Activated naive CD8-positive, alpha-beta T cell treated with anti-CD3 and anti-CD28 coated beads, Interleukin-2, amount 10 ng/mL, durations not matched to agents 7 days and 5 days (primary cell): ENCODE measurements around the gene LRP1. TPM values are rescaled to one million over a fixed set of nuclear protein-coding genes. Genes with fewer than 3 reads are reported as not detected.
A peak's percentile ranks its signal among the peaks of the same experiment; 100 is the strongest.

Experiments used
- ATAC-seq: fragments of 150-1000 bp; cut with Tn5 transposase; one replicate; pipeline ENCODE4 v1.10.0; 2021; ENCODE audit warnings: low read depth, moderate library complexity
- POLR2A ChIA-PET: fragments of 350-600 bp; sonication (Branson Sonifier 250); formaldehyde crosslinking; loops from one replicate; lab custom pipeline; 2021; ENCODE audit warnings: antibody characterized with exemption; lab: Charles Lee
- DNase-seq: peaks from one replicate; pipeline ENCODE4 v3.0.0; 2021
- H3K27ac Mint-ChIP-seq: one replicate; pipeline ENCODE4 v1.8.0; 2022; ENCODE audit warnings: mild to moderate bottlenecking, mixed read lengths
- H3K27me3 Mint-ChIP-seq: one replicate; pipeline ENCODE4 v1.8.0; 2022; ENCODE audit warnings: mild to moderate bottlenecking, moderate library complexity, mixed read lengths
- H3K36me3 Mint-ChIP-seq: one replicate; pipeline ENCODE4 v1.8.0; 2021; ENCODE audit warnings: mild to moderate bottlenecking, mixed read lengths
- H3K4me1 Mint-ChIP-seq: one replicate; pipeline ENCODE4 v1.8.0; 2021; ENCODE audit warnings: mixed read lengths
- H3K4me3 Mint-ChIP-seq: one replicate; pipeline ENCODE4 v1.8.0; 2022; ENCODE audit warnings: mild to moderate bottlenecking, moderate library complexity, mixed read lengths
- H3K9me3 Mint-ChIP-seq: one replicate; pipeline ENCODE4 v1.8.0; 2021; ENCODE audit warnings: mixed read lengths
- total RNA-seq, 2 experiments: library from RNA; stranded (reverse); gene quantifications; one replicate each; pipeline ENCODE4 v1.2.3, GENCODE V29; 2021

The LRP1 gene
- total RNA-seq, 2 experiments from 2014 or later = 4.9 to 6.1 TPM

DNA sequence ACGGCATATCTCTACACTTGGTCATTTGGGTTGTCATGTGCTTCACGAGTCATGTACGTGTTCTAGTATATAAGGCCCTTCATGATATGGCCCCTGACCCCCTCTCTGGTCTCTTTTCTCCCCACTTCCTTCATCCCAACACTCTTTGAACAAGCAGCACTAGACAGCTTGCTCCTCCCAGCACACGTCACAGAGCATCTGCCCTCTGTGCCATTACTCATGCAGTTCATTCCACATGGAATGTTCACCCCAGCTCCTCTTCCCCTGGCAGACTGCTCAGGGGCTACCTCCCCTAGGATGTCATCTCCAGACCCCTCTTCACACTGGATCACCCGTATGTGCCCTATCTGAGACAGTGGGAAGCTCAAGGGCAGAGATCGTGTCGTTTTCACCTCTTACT, 33.2 kb downstream of the LRP1 start:
- H3K36me3 Mint-ChIP-seq = no peaks in the 10 kb centered on the region
- H3K4me1 Mint-ChIP-seq = peaks cover 8% of the 10 kb centered on the region
- peaks cover 5% of the 10 kb centered on the region for H3K27me3 Mint-ChIP-seq
- DNase-seq (no peak), ATAC-seq (no peak)
- no peaks in the 10 kb centered on the region for H3K9me3 Mint-ChIP-seq
- H3K4me3 Mint-ChIP-seq = no peak overlapping the region
- POLR2A ChIA-PET = no interaction called here
- no peak overlapping the region for H3K27ac Mint-ChIP-seq

GRCh38 chr12:57162553-57163125, 34.4 kb downstream of the LRP1 start:
- H3K36me3 Mint-ChIP-seq = no peaks in the 10 kb centered on the region

DNA sequence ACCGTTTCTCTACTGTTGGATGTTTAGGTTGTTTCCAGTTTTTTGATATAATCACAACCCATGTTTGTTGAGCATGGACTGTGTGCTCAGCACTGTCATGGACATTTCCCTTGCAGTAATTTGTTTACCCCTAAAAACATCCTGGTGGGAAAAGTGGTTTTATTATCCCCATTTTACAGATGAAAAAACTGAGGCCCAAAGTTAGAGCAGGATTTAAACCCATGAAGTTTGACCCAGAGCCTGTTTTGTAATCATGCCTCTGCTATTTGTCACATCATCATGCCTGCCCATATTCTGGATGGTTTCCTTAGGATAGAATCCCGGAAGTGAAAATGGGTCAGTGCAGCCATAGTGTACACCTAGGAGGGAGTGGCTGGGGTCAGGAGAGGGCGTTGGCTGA, 36.2 kb downstream of the LRP1 start:
- H3K27me3 Mint-ChIP-seq = peaks cover 5% of the 10 kb centered on the region
- H3K27ac Mint-ChIP-seq = no peak overlapping the region
- DNase-seq (no peak), ATAC-seq (no peak)
- peaks cover 1% of the 10 kb centered on the region for H3K4me1 Mint-ChIP-seq
- H3K4me3 Mint-ChIP-seq = no peak overlapping the region
- H3K36me3 Mint-ChIP-seq = no peaks in the 10 kb centered on the region
- no peaks in the 10 kb centered on the region for H3K9me3 Mint-ChIP-seq
- POLR2A ChIA-PET = no interaction called here

More at GRCh38 chr12:57162553-57163125, 34.4 kb downstream of the LRP1 start:
- POLR2A ChIA-PET = no interaction called here
- ATAC-seq = no peak
- Mint-ChIP-seq H3K27me3 (peaks cover 5% of the 10 kb centered on the region), H3K9me3 (no peaks in the 10 kb centered on the region), H3K4me3 (no peak overlapping the region), H3K27ac (no peak overlapping the region), H3K4me1 (peaks cover 6% of the 10 kb centered on the region)
- no peak for DNase-seq

DNA sequence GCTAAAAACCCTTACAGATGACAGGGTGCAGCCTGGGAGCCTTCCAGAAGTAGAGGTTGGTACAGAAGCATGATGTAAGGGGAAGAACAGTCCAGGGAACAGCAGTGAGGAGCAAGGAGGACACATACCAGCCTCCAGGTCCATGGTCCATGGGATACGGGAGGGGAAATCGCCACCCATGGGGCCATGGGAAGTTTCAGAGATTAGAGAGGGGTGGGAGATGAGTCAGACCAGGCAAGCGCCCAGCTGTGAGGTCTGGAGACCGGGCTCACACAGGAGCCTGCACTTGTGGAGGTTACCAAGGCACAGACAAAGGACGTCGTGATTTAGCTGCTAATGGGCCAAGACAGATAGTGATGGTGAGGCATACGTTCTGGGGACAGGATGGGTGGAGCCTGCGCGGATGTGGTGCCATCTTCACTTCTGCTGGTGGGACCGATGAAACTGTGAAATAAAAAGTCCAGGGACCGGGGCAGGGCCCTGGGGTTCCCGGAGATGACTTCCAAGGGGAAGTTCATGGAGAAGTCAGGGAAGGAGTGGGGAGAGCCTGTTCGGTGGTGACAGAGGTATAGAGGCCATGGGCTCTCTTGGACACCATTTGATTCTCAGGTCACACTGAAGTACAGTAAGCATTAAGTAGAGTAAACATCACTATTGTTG, 36.8 kb downstream of the LRP1 start:
- H3K27me3 Mint-ChIP-seq = peaks cover 3% of the 10 kb centered on the region
- DNase-seq (no peak), ATAC-seq (no peak)
- H3K27ac Mint-ChIP-seq = no peak overlapping the region
- H3K9me3 Mint-ChIP-seq = no peaks in the 10 kb centered on the region
- peaks cover 1% of the 10 kb centered on the region for H3K4me1 Mint-ChIP-seq
- POLR2A ChIA-PET = no interaction called here
- no peaks in the 10 kb centered on the region for H3K36me3 Mint-ChIP-seq
- H3K4me3 Mint-ChIP-seq = no peak overlapping the region

DNA sequence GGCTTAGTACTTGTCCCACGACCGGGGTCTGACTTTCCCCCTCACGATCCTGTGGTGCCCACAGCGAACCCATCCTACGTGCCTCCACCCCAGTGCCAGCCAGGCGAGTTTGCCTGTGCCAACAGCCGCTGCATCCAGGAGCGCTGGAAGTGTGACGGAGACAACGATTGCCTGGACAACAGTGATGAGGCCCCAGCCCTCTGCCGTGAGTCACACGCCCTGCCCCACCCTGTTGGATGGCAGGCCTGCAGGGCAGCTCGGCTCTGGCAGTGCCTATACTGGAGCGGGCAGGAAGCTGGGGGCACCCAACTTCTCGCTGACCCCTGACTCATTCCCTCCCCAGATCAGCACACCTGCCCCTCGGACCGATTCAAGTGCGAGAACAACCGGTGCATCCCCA, 37.5 kb downstream of the LRP1 start:
- DNase-seq (no peak), ATAC-seq (no peak)
- Mint-ChIP-seq H3K27ac (no peak overlapping the region), H3K27me3 (peaks cover 3% of the 10 kb centered on the region), H3K4me1 (peaks cover 1% of the 10 kb centered on the region), H3K36me3 (no peaks in the 10 kb centered on the region), H3K9me3 (no peaks in the 10 kb centered on the region), H3K4me3 (no peak overlapping the region)
- POLR2A ChIA-PET = no interaction called here

GRCh38 chr12:57166971-57167371, 38.7 kb downstream of the LRP1 start:
- DNase-seq (no peak), ATAC-seq (no peak)
- Mint-ChIP-seq H3K4me1 (peaks cover 1% of the 10 kb centered on the region), H3K9me3 (no peaks in the 10 kb centered on the region), H3K27ac (no peak overlapping the region), H3K4me3 (no peak overlapping the region), H3K36me3 (no peaks in the 10 kb centered on the region), H3K27me3 (peaks cover 3% of the 10 kb centered on the region)
- POLR2A ChIA-PET = no interaction called here

- no peaks in the 10 kb centered on the region for H3K9me3 Mint-ChIP-seq
- DNase-seq (no peak), ATAC-seq (no peak)
- POLR2A ChIA-PET = interaction anchor here (0.5 kb wide), 1 partner anchor 38 kb away, joined by 3 read pairs; no protein-coding TSS in a partner anchor
- peaks cover 1% of the 10 kb centered on the region for H3K4me1 Mint-ChIP-seq
- no peak overlapping the region for H3K4me3 Mint-ChIP-seq
- no peak overlapping the region for H3K27ac Mint-ChIP-seq
- no peaks in the 10 kb centered on the region for H3K27me3 Mint-ChIP-seq
- no peaks in the 10 kb centered on the region for H3K36me3 Mint-ChIP-seq
These were observed 39.8 kb downstream of the LRP1 start for GRCh38 chr12:57168058-57168457.

DNA sequence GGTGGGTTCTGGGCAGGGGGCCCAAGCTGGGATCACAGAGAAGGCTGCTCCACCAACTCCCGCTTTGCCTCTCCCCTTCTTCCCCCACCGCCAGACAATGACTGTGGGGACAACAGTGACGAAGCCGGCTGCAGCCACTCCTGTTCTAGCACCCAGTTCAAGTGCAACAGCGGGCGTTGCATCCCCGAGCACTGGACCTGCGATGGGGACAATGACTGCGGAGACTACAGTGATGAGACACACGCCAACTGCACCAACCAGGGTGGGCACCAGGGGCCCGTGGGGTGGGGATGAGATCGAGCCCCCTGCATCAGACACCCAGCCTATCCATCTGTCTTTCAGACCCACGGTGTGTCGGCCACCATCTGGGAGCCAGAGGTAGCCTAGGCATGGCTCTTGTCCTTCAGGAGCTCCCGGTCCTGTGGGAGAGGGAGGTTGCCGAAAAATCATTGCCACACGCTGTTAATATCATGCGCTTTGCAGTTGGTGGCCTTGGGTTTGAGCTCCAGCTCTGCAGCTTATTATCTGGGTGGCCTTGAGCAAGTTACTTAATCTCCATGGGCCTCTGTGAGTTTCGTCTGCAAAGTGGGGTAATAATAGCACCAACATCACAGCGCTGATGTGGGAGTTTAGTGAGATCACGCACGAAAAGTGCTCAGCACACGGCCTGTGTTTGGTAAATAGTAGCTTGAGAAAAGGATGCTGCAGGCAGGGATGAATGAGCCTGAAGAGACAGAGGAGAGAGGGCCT, 40.9 kb downstream of the LRP1 start:
- Mint-ChIP-seq H3K27ac (no peak overlapping the region), H3K36me3 (no peaks in the 10 kb centered on the region), H3K9me3 (no peaks in the 10 kb centered on the region), H3K4me3 (no peak overlapping the region), H3K27me3 (no peaks in the 10 kb centered on the region), H3K4me1 (peaks cover 1% of the 10 kb centered on the region)
- no peak for DNase-seq
- POLR2A ChIA-PET = interaction anchor here (1.4 kb wide), 1 partner anchor 42 kb away, joined by 4 read pairs; the partner anchor contains the start of gene LRP1
- no peak for ATAC-seq

DNA sequence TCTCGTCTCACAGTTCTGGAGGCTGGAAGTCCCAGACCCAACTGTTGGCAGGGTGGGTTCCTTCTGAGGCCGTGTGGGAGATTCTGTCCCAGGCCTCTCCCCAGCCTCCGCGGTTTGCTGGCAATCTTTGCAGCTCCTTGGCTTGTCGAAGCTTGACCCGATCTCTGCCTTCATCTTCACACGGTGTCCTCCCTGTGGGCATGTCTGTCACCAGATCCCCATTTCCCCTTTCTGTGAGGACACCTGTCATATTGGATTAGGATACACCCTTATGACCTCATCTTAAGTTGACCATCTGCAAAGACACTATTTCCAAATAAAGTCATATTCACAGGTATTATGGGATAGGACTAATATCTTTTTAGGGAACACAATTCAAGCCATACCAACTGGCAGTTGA, 41.7 kb downstream of the LRP1 start:
- Mint-ChIP-seq H3K36me3 (no peaks in the 10 kb centered on the region), H3K4me1 (peaks cover 1% of the 10 kb centered on the region), H3K27ac (no peak overlapping the region), H3K27me3 (no peaks in the 10 kb centered on the region), H3K4me3 (no peak overlapping the region), H3K9me3 (no peaks in the 10 kb centered on the region)
- POLR2A ChIA-PET = interaction anchor here (1.4 kb wide), 1 partner anchor 42 kb away, joined by 4 read pairs; the partner anchor contains the start of gene LRP1
- DNase-seq = no peak
- ATAC-seq = no peak

- no peak for ATAC-seq
- peaks cover 1% of the 10 kb centered on the region for H3K4me1 Mint-ChIP-seq
- DNase-seq = no peak
- no peak overlapping the region for H3K4me3 Mint-ChIP-seq
- no peaks in the 10 kb centered on the region for H3K36me3 Mint-ChIP-seq
- POLR2A ChIA-PET = interaction anchor here (0.7 to 1.4 kb wide), 2 partner anchors 43 to 47 kb away, joined by 3 to 4 read pairs; partner anchors contain the start of gene LRP1
- no peaks in the 10 kb centered on the region for H3K9me3 Mint-ChIP-seq
- H3K27me3 Mint-ChIP-seq = no peaks in the 10 kb centered on the region
- H3K27ac Mint-ChIP-seq = no peak overlapping the region
These were observed 42.1 kb downstream of the LRP1 start for GRCh38 chr12:57170408-57170807.

DNA sequence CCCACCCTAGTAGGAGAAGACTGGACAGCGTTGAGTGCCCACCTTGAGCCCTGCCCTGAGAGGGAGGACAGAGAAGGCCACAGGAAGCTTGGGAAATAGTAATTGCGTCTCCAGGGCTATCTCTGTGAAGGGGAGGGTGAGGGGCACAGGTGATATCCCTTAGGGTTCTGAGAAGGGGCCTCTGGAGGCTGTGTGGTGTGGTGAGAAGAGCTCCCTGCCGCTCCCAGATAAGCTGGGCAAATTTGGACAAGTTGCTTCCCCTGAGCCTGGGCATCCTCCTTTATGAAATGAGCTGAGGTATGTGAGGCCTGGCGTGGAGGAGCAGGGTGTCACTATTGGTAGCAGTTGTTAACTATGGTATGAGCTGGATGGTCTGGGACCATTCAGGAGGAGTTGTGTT, 42.6 kb downstream of the LRP1 start:
- Mint-ChIP-seq H3K36me3 (no peaks in the 10 kb centered on the region), H3K27me3 (no peaks in the 10 kb centered on the region), H3K9me3 (no peaks in the 10 kb centered on the region), H3K27ac (no peak overlapping the region), H3K4me3 (no peak overlapping the region), H3K4me1 (peaks cover 1% of the 10 kb centered on the region)
- POLR2A ChIA-PET = interaction anchor here (0.7 kb wide), 1 partner anchor 47 kb away, joined by 3 read pairs; no protein-coding TSS in a partner anchor
- ATAC-seq (no peak), DNase-seq (no peak)

DNA sequence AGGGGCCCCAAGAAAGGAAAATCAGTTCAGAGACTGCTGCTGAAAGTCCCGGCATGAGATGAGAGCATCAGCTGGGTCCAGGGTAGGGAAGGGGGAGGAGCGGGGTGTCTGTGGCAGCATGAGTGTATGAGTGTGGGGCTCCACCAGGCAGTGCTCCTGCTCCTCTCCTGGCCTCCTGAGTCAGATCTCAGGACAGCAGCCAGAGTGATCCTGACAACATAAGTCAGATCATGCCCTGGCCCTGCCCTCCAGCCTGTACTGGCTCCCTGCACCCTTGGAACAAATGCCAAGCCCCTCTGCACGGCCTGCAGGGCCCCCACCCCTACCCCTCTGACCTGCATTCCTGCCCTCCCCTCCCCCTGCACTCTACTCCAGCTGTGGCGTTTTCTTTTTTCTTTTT, 43.4 kb downstream of the LRP1 start:
- no peaks in the 10 kb centered on the region for H3K36me3 Mint-ChIP-seq
- POLR2A ChIA-PET = interaction anchor here (0.6 kb wide), 1 partner anchor 269 kb away, joined by 4 read pairs; no protein-coding TSS in a partner anchor
- no peak for ATAC-seq

GRCh38 chr12:57173089-57173488, 44.8 kb downstream of the LRP1 start:
- Mint-ChIP-seq H3K4me1 (no peaks in the 10 kb centered on the region), H3K4me3 (no peak overlapping the region), H3K36me3 (no peaks in the 10 kb centered on the region), H3K27ac (no peak overlapping the region), H3K9me3 (no peaks in the 10 kb centered on the region), H3K27me3 (no peaks in the 10 kb centered on the region)
- POLR2A ChIA-PET = interaction anchor here (1.0 kb wide), 1 partner anchor 45 kb away, joined by 3 read pairs; the partner anchor contains the start of gene LRP1
- DNase-seq (peak; percentile 54), ATAC-seq (peak; percentile 43)

More for the DNA sequence above, 43.4 kb downstream of the LRP1 start:
- H3K4me1 Mint-ChIP-seq = peaks cover 1% of the 10 kb centered on the region
- no peak for DNase-seq
- H3K27ac Mint-ChIP-seq = no peak overlapping the region
- no peak overlapping the region for H3K4me3 Mint-ChIP-seq
- H3K27me3 Mint-ChIP-seq = no peaks in the 10 kb centered on the region
- H3K9me3 Mint-ChIP-seq = no peaks in the 10 kb centered on the region
